ENCODE data around the gene POU6F2.
A peak's percentile ranks its signal among the peaks of the same experiment; 100 is the strongest.

POU6F2 gene

GRCh38 chr7:39465055-39465929 is 487.6 kb downstream of the POU6F2 start:
- DNase-seq = peak; percentile 66

- no peak for DNase-seq
Observed at GRCh38 chr7:39468261-39468660, 490.6 kb downstream of the POU6F2 start.

GRCh38 chr7:39468808-39469374 is 491.2 kb downstream of the POU6F2 start:
- DNase-seq = no peak

- DNase-seq = no peak
Observed at GRCh38 chr7:39480901-39481300, 503.2 kb downstream of the POU6F2 start.

- no peak for DNase-seq
Observed at GRCh38 chr7:39488467-39489393, 511.0 kb downstream of the POU6F2 start.

- no peak for DNase-seq
Observed at GRCh38 chr7:39490296-39490695, 512.6 kb downstream of the POU6F2 start.

GRCh38 chr7:39493934-39494333 is 516.2 kb downstream of the POU6F2 start:
- no peak for DNase-seq

- no peak for DNase-seq
Observed at GRCh38 chr7:39501358-39501757, 523.6 kb downstream of the POU6F2 start.

- DNase-seq = no peak
Observed at GRCh38 chr7:39504963-39505362, 527.3 kb downstream of the POU6F2 start.

GRCh38 chr7:39507866-39508551 is 530.3 kb downstream of the POU6F2 start:
- no peak for DNase-seq

- DNase-seq = no peak
Observed at GRCh38 chr7:39509436-39509835, 531.7 kb downstream of the POU6F2 start.

GRCh38 chr7:39509912-39510311 is 532.2 kb downstream of the POU6F2 start:
- no peak for DNase-seq

- DNase-seq = no peak
Observed at GRCh38 chr7:39510864-39511354, 533.2 kb downstream of the POU6F2 start.

- no peak for DNase-seq
Observed at GRCh38 chr7:39515534-39516228, 538.0 kb downstream of the POU6F2 start.

GRCh38 chr7:39516498-39516897 is 538.8 kb downstream of the POU6F2 start:
- DNase-seq = no peak

GRCh38 chr7:39517240-39517639 is 539.5 kb downstream of the POU6F2 start:
- no peak for DNase-seq

Data from activated effector memory CD4-positive, alpha-beta T cell treated with anti-CD3 and anti-CD28 coated beads, Interleukin-2, amount 50 U/mL, for 16 hours (primary cell).